ENCODE results near the gene CDKL1.

The CDKL1 gene

DNA sequence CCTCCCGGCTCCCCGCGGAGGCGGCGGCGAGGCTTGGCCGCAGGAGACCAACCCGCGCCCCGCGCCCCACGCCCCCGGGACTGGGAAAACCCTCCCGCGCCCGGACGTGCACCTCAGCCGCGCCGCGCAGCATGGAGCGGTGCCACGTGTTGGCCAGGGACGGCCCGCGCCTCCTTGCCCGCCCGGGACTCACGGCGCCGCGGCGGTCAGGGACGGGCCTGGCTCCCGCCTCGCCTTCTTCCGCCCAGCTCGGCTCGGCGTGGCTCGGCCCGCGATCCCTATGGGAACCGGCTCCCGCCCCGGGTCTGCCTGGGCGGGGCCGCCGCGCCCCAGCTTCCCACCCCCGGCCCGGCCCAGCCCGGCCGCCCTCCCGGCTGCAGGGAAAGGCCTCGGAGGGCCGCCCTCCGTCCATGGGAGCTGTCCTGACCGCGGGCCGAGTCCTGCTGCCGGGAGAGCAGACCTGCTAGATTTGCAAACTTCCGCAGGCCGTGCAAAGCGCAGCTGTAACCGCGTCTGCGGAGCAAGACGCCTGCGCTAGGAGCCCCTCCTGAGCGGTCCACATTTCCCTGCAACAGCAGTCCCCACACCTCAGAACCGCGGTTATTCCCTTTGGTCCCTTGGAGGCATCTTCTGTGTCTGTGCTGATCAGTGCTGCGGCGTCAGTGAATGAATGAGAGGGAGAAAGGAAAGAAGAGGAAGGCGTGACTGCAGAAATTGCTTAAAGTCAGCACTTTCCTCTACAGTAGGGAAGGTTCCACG lies at the start of gene CDKL1:
TSS of gene CDKL1 (minus strand) at position 251 of the 759 bp plus-strand sequence. CDS start 1,013 bp downstream, outside the sequence.
- H3K4me3 ChIP-seq (ENCODE audit: low read depth, low read length), result peak within 1 kb of the TSS; percentile 67

DNA sequence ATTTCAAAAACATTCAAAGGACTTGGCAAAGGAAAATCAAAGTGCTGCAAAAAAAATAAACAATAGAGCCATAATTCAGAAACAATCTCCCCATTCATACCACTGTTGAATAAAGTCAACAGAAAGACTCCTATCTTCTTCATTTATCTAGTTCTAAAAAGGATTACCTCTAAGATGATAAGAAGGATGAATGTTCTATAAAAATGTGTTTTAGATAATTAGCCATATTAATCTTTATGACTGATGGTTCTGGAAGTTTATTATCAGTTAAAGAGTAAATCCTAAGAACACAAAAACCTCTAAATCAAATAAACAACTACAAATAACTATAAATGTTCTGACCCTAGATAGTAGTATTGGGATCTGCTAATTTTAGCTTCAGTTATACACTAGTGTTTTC lies 37.8 kb upstream of the CDKL1 start:
- H3K4me3 ChIP-seq (ENCODE audit: low read depth, low read length), result no peak overlapping the region

DNA sequence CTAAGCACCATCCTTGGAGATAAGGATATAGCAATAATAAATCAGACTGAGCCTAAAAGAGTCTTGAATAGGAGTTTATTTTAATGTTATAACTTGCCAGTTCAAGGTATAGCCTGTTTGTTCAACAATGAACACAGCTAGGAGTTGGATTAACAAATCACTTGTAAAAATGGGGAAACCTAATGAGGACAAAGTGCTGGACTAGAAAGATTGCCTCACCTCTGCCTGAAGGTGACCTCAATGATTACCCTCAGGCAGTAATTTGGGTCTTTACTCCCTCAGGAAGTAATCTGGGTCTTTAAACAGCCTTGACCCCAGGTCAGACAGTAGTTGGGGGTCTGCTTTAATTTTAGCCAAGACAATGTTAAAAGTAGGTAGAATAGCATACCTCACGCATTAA lies 35.5 kb upstream of the CDKL1 start:
- H3K4me3 ChIP-seq (ENCODE audit: low read depth, low read length), result no peak overlapping the region

DNA sequence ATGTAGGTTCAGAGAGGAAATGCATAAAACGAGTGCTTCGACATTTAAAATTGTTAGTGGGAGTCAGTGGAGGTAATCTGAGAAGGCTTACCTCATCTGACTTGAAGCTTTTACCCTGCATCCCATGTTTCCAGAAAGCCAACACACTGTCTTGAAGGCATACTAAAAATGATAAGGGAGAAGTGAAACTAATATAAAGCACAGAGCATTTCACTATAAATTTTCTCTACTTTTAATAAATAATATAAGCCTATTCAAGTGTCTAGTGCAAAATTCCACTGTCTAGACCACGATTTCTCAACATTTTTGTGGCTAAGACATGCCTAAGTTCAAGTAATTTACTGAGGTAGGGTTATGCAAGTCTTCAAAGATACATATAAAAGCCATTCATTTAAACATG lies 29.1 kb upstream of the CDKL1 start:
- H3K4me3 ChIP-seq (ENCODE audit: low read depth, low read length), result no peak overlapping the region

DNA sequence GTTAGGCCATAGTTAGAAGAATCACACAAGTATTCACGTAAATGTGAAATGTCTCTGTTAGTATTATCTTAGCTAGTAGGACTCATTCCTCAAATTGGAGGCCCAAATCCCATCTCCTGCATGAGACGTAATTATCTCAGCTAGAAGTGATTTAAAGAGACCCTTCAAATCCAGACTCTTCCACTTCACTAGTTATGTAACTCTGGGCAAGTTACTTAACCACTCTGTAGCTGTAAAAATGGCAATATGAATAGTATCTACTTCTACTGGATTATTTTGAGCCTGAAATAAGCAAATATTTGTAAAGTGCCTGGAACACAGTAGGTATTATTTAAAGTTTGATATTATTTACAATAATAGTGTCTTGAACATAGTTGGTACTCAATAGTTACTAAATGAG lies 28.4 kb upstream of the CDKL1 start:
- no peak overlapping the region for H3K4me3 ChIP-seq (ENCODE audit: low read depth, low read length)

DNA sequence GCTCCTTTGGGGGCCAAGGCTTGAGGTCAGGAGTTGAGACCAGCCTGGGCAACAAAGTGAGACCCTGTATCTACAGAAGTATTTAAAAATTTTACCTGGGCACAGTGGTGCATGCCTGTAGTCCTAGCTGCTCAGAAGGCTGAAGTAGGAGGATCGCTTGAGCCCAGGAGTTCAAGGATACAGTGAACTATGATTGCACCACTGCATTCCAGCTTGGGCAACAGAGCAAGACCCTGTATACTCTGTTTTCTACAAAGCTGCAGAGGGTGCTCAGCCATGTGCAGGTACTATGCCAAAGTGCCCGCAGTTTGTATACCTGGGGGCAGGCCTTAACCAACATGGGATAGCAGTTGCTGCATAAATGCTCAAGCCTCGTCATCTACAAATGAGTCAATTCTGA lies 26.8 kb upstream of the CDKL1 start:
- H3K4me3 ChIP-seq (ENCODE audit: low read depth, low read length), result no peak overlapping the region

DNA sequence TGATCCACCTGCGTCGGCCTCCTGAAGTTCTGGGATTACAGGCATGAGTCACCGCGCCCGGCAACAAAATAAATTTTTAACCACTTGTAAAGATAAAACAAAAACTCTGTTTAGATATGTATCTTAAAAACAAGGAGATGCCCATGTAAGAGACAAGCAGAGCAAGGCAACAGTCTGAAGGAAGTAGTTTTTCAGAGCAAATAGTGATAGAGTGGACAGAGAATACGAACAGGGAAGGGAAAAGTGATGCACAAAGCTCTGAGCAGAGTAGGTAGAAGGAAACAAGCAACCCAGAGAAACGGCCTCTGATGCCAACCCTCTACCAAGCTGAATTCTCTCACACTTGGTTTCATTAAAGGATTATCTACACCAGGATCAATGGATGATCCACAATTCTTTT lies 24.8 kb upstream of the CDKL1 start:
- no peak overlapping the region for H3K4me3 ChIP-seq (ENCODE audit: low read depth, low read length)

DNA sequence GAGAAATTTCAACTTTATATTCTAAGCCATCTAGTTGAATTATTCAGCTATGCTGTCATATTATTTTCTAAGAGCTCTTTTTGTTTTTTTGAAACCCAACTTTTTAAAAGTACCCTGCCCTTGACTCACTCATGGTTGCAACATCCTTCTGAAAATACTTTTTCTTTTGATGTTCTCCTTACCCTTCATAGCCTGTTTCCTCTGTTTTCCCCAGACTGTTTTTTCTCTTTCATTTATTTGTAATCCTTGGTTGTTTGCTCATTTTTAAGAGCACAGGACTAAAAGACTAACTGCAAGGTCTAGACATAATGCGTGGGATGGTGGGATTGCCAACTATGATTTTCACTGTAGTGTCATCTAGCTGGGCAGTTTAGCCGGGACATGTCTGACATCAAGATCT lies 21.2 kb upstream of the CDKL1 start:
- no peak overlapping the region for H3K4me3 ChIP-seq (ENCODE audit: low read depth, low read length)

DNA sequence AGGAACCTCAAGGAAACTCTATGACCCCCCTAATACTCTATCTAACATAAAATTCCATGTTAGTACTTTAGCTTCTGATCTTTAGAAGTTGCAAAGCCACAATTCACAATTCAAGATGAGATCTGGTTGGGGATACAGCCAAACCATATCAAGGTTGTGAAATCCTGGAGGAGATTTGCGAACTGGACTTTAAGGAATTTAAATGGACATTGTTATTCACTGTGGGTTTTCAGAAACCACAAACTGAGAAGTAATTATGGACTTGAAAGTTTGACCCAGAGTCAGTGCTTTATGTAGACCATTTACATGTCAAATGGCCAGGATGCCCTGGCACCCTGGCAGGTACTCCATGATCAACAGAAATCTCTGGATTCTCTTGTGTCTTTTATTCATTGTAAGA lies 14.2 kb upstream of the CDKL1 start:
- no peak overlapping the region for H3K4me3 ChIP-seq (ENCODE audit: low read depth, low read length)

DNA sequence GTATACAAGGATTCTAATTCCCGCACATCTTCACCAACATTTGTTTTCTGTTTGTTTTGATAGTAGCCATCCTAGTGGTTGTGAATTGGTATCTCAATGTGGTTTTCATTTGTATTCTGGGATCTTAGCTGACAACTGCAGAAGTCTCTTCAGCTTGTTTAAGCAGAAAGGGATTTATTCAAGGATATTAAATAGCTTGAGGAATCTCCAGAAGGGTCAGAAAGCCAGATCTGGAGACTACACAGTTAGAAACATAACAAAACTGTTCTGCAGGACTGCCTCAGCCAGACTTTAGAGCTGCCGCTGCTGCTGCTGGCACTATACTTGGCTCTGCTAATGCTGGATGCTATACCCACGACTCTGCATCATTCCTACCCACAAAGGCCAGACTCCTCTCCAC lies 13.4 kb upstream of the CDKL1 start:
- H3K4me3 ChIP-seq (ENCODE audit: low read depth, low read length), result no peak overlapping the region

DNA sequence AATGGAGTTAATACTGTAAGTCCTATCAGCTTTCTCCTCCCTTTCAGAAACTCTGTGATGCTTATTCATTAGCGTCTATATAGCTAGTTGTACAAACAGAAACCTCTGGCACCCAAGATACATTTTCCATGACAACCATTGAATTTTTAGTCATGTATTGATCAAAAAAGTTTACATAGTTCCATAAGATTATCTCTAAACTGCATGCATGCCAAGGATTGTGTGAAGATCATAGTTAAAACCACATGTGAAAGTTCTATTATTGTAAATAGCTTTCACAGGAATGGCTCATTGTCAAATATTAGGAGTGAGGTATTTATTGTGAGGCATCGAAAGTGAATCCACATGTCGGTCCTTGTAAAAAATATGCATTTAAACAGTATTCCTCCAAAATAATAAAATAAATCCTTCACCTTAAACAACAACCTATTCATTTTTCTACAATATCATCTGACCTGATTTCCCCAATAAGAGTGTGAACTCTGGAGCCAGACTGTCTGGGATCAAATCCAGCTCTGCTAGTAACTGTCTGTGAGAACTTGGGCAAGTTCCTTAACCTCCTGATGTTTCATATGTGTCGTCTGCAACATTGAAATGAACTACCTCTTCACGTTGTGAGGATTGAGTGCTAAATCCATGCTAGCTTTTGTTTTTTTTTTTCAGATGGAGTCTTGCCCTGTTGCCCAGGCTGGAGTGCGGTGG lies 10.6 kb upstream of the CDKL1 start:
- no peak overlapping the region for H3K4me3 ChIP-seq (ENCODE audit: low read depth, low read length)

DNA sequence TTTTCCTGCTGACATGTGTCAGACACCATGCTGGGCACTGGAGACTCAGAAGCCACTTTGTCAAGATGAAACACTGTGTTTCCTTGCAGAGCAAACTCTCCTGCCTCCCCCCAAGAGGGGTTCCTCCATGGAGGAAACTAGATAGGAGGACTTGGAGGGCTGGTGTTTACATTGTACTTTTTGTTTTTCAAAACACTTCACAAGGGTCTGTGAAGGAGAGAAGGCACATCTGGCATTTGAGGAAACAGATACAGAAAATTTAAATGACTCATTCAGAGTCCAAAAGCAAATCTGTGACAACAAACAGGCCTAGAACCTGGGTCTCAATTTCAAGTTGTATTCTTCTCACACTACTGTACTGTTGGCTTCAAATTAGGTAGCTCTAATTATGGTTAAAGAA lies 6.7 kb upstream of the CDKL1 start:
- H3K4me3 ChIP-seq (ENCODE audit: low read depth, low read length), result no peak overlapping the region

DNA sequence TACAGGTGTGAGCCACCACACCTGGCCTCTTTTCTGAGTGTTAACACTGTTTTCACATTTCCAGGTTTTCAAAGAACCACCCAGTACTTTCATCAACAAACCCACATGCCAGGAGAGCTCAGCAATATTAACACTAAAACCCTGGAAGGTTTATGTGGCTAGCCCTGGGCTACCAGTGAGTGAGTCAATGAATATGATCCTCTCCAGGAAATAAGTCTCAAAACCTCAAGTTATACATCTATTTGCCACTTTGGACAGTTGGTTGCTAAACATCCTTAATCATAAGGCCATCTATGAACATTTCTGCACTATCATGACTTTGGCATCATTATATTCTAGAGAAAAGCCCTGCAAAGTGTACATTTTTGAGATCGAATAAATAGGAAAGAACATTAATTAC lies 6.3 kb upstream of the CDKL1 start:
- H3K4me3 ChIP-seq (ENCODE audit: low read depth, low read length), result no peak overlapping the region

DNA sequence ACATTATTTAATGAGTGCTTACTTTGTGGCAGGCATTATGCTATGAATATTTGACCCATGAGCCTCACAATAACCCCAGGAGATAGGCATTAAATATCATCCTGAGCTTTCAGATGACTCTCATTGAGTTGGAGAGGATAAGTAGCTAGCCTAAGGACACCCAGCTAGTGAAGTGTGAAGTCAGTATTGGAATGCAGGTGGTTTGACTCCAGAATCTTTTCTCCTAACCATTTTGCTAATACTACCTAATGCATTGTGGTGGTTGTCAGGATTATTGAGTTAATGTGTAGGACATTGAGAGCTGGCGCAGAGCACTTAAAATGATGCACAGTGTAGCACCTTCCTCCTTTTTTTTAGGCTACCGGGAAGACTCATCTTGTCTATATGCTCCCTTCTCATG lies 3.8 kb upstream of the CDKL1 start:
- no peak overlapping the region for H3K4me3 ChIP-seq (ENCODE audit: low read depth, low read length)

DNA sequence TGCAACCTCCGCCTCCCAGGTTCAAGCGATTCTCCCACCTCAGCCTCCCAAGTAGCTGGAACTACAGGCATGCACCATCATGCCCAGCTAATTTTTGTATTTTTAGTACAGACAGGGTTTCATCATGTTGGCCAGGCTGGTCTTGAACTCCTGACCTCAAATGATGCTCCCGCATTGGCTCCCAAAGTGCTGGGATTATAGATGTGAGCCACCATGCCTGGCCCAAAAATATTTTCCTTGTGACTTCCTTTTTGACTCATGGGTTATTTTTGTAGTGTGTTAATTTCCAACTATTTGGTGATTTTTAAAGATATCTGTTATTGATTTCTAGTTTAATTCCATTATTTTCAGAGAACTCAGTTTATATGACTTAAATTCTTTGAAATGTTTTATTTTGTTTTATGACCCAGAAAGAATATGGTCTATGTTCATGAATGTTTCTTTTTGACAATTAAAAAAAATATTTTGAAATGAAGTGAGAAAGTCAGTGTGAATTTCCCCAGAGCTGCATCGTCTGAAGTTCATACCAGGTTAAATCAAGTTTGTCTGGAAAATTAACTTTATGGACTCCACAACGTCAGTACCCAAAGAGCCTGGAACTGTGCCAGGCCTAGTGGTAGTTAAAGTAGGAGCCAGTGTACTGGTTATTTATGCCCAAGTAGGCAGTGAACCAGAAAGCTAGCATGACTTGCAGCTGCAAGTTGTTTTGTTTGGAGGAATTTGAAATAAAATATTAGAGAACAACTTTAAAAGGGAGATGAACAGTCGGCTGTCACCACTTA lies 2.8 kb upstream of the CDKL1 start:
- H3K4me3 ChIP-seq (ENCODE audit: low read depth, low read length), result no peak overlapping the region

DNA sequence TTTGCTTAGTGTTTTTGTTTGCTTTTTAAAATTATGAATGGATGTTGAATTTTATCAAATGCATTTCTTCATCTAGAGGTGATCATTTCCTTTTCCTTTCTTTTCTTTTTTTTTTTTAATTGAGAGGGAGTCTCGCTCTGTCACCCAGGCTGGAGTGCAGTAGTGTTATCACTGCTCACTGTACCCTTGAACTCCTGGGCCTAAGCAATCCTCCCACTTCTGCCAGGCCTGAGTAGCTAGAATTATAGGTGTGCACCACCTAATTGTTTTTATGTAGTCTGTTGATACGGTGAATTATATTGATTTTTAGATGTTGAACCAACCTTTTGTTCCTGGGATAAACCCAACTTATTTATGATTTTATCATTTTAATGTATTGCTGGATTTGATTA lies 1.5 kb upstream of the CDKL1 start:
- H3K4me3 ChIP-seq (ENCODE audit: low read depth, low read length), result no peak overlapping the region

DNA sequence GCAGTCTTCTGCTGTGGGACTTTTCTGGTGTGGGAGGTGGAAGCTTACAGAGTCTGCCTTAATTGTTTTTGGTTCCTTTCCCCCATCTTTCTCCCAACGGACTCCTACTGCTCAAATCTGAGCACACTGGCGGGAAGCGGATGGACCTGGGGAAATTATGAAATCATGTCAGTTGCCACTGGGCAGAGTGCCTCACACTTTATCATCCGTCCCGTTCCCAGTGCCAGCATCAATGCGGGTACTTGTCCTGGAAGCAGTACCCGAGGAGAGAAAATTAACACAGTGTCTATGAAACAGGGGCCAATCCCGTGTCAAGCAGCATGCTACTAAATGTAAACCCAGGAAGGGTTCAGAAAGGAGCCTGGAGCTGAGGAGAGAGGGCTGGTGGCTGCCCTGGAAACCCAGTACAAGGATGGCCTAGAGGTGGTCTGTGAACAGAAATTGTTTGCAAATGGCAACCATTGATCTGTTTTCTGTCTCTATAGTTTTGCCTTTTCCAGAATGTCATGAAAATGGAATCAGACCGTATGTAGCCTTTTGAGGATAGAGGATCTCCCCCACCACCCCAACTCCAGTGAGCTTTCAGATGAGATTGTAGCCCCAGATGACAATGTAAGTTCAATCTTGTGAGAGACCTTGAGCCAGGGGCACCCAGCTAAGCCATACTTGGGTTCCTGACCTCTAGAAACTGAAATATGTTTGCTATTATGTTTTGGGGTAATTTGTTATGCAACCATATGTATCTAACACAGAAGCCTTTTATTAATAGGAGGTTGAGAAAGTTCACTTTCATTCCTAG lies 908 bp upstream of the CDKL1 start:
- peak overlapping the region; percentile 67 for H3K4me3 ChIP-seq (ENCODE audit: low read depth, low read length)

DNA sequence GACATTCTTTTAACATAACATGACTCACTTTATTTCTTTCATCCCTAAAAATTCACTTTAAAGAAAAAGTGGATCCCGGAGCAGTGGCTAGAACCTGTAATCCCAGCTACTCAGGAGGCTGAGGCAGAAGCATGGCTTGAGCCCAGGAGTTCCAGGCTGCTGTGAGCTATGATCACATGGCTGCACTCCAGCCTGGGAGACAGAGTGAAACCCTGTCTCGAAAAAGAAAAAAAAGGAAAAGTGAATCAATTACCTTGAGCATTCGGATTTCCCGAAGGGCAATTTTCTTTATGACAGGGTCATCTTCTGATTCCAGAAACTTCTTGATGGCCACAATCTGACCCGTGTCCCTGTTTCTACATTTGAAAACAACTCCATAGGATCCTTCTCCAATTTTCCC lies 1.2 kb downstream of the CDKL1 start:
- H3K4me3 ChIP-seq (ENCODE audit: low read depth, low read length), result no peak overlapping the region

DNA sequence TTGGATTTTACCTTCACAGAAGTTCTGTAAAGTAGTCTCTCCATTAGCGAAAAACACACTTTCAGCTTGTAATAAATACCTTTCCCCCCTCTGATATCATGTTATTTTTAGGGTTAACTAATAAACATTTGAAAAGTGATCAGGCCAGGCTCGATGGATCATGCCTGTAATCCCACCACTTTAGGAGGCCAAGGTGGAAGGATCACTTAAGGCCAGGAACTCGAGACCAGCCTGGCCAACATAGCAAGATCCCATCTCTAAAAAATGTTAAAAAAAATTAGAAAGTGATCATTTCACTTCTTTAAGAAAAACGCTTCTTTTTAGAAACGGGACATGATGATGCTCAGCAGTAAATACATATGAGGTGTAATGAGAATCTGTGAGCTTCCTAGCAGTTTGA lies 2.0 kb downstream of the CDKL1 start:
- H3K4me3 ChIP-seq (ENCODE audit: low read depth, low read length), result no peak overlapping the region

DNA sequence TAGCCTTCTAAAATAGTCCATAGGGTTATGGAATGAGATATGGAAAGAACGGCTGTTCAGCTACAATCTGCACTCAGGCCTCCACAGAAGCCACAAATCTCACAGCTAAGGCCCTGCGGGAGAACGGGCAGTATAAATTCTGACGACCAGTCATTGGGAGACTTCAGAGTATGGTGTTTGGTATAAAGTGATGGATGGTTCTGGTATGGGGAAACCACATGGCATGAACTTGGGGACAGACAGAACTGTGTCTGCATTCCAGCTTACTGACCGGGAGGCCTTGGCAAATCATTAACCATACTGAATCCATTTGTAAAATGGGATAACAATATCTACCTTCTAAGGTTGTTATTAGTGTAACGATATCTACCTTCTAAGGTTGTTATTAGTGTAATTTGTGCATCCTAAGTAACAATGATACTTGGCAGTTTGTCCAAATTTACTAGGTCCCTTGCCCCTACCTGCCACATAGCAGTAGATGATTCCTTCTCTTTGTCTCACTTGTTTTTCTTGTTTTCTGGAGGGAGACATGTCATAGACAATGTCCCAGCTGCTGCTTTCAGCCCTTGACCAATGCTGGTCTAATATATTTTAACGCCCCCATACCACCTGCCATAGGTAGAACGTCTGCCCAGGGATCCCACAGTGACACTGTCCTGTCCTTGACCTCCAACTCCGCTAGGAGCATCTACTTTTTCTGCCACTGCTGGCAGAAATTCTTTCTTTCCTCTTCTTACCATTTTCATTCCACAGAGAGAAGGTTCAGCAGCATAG lies 6.8 kb downstream of the CDKL1 start:
- no peak overlapping the region for H3K4me3 ChIP-seq (ENCODE audit: low read depth, low read length)

Data from iPS-11a (cell line).